Head of caudate nucleus (tissue), 42 donors: ENCODE data around the gene ZBTB4.
"Not testable (repeated sequence)": the region's sequence is repeated elsewhere in the genome, so short reads cannot be mapped to it uniquely, and the experiment has no call there.

ENCODE experiments used
- DNase-seq, 42 donors: peaks; one replicate each; pipeline versions ENCODE4 v3.0.0 to v3.0.0-alpha.2; 2020 to 2021; ENCODE audit warnings: mixed read lengths in 7 of 42
- intact Hi-C: fragments of 100-400 bp; cut with DNase I; formaldehyde crosslinking; loops from one replicate; pipeline ENCODE4 v1.15.0; 2022

The ZBTB4 gene

DNA sequence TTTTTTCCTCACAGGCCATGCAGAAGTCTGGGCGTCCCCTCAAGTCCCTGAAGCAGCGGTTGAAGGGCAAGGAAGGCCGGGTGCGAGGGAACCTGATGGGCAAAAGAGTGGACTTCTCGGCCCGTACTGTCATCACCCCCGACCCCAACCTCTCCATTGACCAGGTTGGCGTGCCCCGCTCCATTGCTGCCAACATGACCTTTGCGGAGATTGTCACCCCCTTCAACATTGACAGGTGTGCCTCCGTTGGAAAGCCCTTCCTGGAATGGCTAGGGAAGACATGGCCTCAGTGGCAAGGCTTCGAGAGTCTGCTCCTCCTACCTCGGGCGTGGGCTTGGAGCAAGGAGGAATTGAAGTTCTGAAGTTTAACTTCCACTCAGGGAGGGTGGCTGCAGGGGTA, 18.2 kb upstream of the ZBTB4 start:
- intact Hi-C loops: no loop called here
- DNase-seq: no peak

DNA sequence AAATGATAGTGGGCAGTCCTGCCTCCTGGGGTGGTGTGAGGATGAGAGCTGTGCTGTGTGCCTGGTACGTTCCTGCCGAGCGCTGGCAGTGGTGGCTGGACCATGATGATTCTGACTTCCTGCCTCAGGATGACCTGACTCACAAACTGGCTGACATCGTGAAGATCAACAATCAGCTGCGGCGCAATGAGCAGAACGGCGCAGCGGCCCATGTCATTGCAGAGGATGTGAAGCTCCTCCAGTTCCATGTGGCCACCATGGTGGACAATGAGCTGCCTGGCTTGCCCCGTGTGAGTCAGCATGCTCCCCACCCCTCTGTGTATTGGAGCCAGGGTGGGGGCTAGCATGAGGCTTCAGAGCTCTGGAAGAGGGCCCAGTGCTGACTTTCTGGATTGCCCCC, 17.8 kb upstream of the ZBTB4 start:
- intact Hi-C loops: no loop called here
- DNase-seq: no peak

DNA sequence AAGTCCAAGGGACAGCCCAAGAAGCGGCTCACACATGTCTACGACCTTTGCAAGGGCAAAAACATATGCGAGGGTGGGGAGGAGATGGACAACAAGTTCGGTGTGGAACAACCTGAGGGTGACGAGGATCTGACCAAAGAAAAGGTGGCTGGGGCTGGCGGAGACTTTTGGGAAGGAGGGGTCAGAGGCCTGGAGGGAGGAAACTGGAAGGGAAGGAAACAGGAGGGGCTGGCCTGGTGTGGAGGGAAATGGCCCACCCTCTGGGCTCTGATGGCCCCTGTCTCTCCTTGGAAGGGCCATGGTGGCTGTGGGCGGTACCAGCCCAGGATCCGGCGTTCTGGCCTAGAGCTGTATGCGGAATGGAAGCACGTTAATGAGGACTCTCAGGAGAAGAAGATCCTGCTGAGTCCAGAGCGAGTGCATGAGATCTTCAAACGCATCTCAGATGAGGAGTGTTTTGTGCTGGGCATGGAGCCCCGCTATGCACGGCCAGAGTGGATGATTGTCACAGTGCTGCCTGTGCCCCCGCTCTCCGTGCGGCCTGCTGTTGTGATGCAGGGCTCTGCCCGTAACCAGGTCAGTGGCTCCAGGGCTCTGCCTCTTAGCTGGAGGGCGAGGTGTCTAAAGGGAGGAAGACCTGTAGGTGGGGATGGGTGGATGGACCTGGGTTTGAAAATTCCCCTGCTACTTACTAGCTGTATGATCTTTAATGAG, 17.2 kb upstream of the ZBTB4 start:
- intact Hi-C loops: no loop called here
- DNase-seq: no peak

DNA sequence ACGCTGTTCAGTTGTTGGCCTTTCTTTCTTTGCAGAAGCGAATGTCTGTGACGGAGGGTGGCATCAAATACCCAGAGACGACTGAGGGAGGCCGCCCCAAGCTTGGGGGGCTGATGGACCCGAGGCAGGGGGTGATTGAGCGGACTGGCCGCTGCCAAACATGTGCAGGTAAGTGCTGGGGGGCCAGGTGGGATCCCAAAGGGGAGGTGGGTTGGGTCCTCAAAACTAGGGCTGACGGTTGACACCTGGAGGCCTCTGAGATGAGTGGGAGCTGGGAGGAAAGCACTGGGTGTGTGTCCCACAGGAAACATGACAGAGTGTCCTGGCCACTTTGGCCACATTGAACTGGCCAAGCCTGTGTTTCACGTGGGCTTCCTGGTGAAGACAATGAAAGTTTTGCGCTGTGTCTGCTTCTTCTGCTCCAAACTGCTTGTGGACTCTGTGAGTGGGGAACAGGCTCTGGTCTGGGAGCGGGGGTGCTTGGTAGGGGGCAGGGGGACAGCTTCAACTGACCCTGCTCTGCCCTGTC, 16.5 kb upstream of the ZBTB4 start:
- DNase-seq: no peak
- intact Hi-C loops: no loop called here

DNA sequence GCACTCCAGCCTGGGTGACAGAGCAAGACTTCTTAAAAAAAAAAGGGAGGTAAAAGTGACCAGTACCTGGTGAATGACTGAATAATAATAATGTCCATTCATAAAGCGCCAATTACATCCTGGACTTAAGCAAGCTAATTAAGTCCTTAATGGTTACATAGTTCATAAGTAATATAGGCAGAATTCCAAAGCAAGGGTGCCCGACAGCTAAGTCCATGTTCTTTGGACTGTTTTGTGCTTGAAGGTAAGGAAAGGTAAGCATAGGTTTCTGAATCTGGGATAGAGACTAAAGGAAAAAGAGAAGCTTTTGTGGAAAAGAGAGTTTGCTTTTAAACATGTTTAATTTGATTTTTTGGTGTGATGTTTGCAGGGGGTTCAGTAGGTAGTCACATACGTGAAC, 14.5 kb upstream of the ZBTB4 start:
- intact Hi-C loops: no loop called here
- no peak for DNase-seq

DNA sequence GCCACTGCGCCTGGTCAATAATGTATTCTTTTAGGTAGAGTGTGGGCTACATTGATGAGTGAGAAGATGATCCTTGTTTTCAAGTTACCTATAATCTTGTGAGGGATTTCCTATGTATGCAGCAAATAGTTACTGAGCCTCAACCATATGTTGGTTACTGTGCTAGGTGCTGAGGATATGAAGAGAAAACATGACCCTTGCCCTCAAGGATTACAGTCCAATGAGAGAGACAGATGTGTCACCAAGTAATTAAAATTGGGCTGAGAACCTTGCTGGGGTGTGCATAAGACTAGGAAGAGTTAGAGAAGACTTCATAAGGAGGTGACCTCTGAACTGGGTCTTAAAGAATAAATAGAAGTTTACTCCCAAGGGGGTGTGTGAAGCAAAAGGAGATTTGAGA, 12.2 kb upstream of the ZBTB4 start:
- DNase-seq: no peak
- intact Hi-C loops: no loop called here

DNA sequence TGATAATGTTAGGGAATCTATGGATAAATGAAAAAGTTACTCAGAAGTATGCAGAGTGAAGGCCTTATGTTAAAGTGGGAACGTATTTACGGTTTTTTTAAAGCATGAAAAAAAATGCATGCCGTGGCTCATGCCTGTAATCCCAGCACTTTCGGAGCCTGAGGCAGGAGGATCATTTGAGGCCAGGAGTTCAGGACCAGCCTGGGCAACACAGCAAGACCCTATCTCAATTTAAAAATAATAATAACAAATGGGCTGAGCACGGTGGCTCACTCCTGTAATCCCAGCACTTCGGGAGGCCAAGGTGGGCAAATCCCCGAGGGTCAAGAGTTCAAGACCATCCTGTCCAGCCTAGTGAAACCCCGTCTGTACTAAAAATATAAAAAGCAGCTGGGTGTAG, 10.7 kb upstream of the ZBTB4 start:
- intact Hi-C loops: no loop called here
- DNase-seq: no peak

DNA sequence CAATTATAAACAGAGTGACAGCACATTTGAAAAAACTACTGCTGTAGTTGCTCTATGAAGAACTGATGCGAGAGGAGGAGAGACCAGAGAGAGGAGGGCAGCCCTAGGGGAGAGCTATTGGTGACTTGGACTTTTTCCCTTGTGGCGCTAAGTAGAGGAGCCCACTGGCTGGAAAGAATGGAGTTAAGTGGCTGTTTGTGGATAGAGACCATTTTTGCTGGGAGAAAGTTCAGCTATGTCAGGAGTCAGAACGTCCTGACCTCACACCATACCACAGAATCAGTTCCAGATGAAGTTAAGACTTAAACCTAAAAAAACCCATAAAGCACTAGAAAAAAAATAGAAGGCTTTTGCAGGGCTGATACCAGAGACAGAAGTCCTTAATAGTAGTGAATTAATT, 6.8 kb upstream of the ZBTB4 start:
- no peak for DNase-seq
- intact Hi-C loops: no loop called here

DNA sequence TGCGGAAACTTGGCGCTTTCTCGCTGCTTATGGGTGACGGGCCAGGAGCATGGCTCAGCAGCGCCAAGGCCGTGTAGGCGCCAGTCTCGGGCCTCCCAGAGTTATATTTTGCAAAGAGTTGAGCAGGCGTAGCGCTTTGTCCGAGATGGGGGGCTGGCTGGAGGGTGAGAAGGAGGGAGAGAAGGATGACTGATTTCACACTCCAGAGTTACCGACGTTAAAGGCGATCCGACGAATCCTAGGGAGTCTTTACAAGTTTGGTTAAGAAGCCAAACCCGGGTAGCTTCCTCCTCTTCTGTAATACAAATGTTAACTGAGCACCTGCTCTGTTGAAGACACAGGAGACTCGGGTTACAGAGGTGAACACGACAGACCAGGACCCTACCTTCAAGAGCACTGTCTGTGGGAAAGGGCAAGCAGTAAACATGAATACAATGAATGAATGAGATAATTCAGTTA, 5.5 kb upstream of the ZBTB4 start:
- DNase-seq: no peak
- intact Hi-C loops: no loop called here

DNA sequence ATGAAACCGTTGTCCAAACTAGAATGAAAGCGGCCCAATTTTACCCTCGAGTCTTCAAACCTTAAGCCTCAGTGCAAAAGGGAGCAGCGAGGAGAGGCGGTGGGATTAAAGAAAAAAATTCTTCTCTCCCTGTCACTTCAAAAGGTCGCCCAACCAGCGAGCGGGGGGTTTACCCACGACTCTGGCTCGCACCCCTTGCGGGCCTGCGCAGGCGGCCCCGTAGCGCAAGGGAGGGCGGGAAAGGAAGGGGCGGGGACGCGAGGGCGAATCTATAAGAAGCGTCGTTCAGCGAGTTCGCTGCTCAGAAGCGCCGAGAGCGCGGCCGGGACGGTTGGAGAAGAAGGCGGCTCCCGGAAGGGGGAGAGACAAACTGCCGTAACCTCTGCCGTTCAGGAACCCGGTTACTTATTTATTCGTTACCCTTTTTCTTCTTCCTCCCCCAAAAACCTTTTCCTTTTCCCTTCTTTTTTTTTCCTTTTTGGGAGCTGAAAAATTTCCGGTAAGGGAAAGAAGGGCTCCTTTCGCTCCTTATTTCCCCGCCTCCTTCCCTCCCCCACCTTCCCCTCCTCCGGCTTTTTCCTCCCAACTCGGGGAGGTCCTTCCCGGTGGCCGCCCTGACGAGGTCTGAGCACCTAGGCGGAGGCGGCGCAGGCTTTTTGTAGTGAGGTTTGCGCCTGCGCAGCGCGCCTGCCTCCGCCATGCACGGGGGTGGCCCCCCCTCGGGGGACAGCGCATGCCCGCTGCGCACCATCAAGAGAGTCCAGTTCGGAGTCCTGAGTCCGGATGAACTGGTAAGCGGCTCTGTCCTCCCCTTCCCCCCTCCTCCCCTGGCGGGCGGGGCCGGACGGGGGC, 4.9 kb upstream of the ZBTB4 start, which contains the start of gene POLR2A:
Gene POLR2A (plus strand): TSS at position 300 of the 852 bp plus-strand sequence.
- DNase-seq: peak; percentile 95 to 99 (median 98)
- intact Hi-C loops: no loop called here

DNA sequence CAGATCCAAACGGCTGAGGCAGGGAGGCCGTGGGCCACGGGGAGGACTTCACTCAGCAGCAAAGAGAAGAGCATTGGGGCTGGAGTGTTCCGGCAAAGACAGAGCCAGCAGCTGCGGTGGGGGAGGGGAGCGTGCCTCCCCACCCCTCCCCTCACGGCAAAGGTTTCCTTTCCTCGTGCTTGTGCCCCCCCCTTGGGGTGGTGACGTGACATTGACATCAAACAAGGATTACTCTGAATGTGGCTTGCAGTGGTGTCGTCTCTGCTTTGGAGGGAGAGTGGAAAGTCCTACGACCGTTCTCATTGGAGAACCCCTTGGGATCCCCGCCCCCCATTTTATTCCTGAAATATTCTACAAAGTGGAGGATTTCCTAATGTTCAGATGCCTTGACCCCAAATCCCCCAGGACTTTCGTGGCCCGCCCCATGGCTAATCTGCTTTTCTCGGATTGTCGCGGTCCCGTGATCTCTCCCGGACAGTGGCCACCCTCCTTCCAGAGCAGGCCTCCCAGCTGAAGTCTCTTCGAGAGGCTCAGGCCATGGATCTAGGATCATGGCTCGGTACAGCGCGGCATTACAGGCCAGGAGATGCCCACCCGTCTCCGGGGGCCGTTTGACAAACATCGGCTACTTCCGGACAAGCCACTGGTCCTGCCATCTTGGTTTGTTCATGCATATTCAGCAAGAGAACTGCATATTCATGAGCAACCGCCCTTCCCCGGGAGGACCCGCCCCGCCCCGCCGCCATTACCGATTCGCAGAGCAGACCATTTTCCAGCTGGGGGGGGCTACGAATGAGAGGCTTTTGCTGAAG, 4.0 kb upstream of the ZBTB4 start:
- intact Hi-C loops: no loop called here
- peak; percentile 85 to 98 (median 96) for DNase-seq

DNA sequence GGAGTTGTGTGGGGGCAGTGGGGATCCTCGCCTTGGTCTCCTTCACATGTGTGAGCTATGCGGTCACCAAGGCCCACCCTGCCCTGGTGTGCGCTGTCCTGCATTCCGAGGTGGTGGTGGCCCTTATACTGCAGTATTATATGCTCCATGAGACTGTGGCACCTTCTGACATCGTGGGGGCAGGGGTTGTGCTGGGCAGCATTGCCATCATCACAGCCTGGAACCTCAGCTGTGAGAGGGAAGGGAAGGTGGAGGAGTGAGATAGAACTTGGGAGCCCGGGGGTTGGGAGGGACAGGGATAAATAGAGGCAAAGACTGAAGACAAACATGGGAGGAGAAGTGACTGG, 3.3 kb upstream of the ZBTB4 start:
- DNase-seq, intact Hi-C loops: not testable (repeated sequence)

DNA sequence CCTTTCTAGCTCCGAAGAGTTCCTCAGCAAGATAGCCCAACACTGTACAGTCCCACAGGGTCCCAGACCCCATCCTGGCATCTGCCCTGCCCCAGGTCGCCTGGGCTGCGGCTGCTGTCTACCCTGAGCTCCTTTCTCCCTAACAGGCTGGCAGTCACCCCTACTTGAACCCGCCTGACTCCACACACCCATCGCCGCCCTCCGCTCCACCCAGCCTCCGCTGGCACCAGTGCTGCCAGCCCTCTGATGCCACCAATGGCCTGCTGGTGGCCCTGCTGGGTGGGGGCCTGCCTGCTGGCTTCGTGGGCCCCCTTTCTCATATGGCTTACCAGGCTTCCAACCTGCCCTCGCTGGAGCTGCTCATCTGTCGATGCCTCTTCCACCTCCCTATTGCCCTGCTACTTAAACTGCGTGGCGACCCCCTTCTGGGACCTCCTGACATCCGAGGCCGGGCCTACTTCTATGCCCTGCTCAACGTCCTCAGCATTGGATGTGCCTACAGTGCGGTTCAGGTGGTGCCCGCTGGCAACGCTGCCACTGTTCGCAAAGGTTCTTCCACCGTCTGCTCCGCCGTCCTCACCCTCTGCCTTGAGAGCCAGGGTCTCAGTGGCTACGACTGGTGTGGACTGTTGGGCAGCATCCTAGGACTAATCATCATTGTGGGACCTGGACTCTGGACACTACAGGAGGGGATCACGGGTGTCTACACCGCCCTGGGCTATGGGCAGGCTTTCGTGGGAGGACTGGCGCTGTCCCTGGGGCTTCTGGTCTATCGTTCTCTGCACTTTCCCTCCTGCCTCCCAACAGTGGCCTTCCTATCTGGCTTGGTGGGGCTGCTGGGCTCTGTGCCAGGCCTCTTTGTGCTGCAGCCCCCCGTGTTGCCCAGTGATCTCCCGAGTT, 2.7 kb upstream of the ZBTB4 start:
- intact Hi-C loops, DNase-seq: not testable (repeated sequence)

DNA sequence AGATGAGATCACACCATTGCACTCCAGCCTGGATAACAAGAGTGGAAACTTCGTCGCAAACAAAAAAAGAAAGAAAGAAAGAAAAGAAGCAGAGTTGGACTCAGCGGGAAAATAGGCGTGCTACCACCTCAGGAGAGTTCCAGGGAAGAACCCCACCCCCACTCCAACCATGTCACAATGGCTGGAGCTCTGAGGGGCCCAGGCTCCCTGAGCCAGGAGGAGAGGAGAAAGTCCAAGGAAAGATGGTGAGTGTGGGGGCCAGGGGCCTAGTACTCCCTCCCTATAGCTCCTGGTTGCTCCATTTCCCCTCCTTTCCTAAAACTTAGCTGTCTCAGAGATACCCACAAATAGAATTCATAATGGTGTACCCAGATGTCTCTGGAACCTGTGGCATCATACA, 1.8 kb upstream of the ZBTB4 start, which contains the start of gene SLC35G6:
Gene SLC35G6 (plus strand): TSS at position 172 of the 400 bp plus-strand sequence. CDS start 71 bp downstream, at position 243.
- DNase-seq, intact Hi-C loops: not testable (repeated sequence)

DNA sequence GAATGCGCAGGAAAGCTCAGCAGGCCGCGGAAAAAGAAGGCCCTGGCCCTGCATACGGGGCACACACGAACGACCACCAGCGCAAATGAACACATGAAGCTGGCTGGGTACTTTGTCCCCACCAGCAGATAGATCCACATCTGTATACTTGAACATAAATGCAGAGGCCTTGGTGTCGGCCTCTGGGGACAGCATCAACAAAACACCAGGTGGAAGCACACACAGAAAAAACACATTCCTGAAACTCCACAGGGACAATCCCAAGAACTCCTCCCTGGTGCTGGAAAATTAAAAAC, 606 bp upstream of the ZBTB4 start:
- DNase-seq: no peak
- intact Hi-C loops: no loop called here

DNA sequence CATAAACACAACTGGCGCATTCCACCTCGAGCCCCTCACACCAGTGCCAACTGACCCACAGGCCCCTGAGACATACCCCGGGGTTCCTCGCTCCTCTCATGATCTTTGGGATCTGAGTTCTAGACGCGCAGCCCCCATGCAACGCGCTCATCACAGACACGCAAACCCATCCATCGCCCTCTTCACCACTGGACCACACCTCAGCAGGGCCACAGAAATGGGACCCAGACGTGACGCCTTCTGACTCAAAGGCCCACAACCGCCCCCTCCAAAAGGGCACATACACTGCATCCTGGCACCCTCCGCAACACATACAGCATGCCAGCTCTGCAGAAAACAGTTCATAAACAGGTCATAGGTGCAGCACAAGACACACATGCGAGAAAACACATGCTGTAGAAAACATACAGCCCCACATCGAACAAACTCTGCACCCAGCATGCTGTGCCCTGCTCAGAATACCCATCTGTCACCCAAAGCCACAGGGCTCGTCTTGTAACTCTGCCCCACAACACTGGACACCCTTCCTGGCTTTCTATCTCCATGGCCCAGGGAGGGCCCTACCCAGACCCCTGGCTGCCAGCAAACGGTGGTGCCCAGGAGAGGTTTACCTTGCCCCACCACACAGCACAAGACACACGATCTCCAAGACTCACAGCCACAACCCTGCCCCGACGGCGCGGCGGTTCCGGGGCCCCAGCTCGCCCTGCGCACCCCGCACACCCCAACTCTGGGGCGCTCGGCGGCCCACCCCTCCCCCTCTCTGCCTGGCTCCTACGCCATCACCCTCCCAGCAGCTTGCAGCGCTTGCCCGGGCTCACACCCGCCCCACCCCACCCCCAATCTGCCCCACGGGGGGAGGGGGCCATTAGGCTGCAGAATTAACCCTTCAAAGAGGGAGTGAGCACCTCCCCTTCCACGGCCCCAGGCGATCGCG, 887 bp downstream of the ZBTB4 start:
- intact Hi-C loops: loop anchor here (5.0 kb wide), 2 partner anchors 41 to 126 kb away; partner anchors contain the start of genes FGF11, KCTD11 and TMEM102
- peak; percentile 32 to 86 (median 69) for DNase-seq
